HL-60 (cell line): ENCODE data around the gene CDHR4.

Experiments used
- DNase-seq, 2 experiments: peaks; one replicate each; pipeline ENCODE4 v3.0.0-alpha.2; 2010 to 2020; ENCODE audit warnings: low read depth in 1 of 2, low spot score in 1 of 2
- H3K27ac ChIP-seq: fragments of 250-450 bp; sonication (Bioruptor Pico); replicated peaks from 2 replicates; pipeline ENCODE4 v1.5.1; 2020; ENCODE audit warnings: mild to moderate bottlenecking, moderate library complexity
- H3K27me3 ChIP-seq: fragments of 250-450 bp; sonication (Bioruptor Pico); 2 replicates; pipeline ENCODE4 v1.5.1; 2021; ENCODE audit warnings: mild to moderate bottlenecking, moderate library complexity; ENCODE audit not compliant: insufficient read depth, poor library complexity, severe bottlenecking
- H3K4me3 ChIP-seq: replicated peaks from 2 replicates; pipeline ENCODE4 v1.5.1; 2011; ENCODE audit warnings: mild to moderate bottlenecking, control low read depth, low read length; ENCODE audit not compliant: insufficient read depth
- GABPA ChIP-seq: IDR thresholded peaks from 2 replicates; pipeline ENCODE4 v1.6.1; 2012; ENCODE audit warnings: low read depth
- POLR2AphosphoS5 ChIP-seq: IDR thresholded peaks from 2 replicates; pipeline ENCODE4 v1.6.1; 2012; ENCODE audit warnings: low read depth
- SPI1 ChIP-seq: IDR thresholded peaks from 2 replicates; pipeline ENCODE4 v1.6.1; 2012; ENCODE audit warnings: low read depth, mild to moderate bottlenecking, borderline replicate concordance
- TF ChIP-seq, protein P1 (sequence below): IDR thresholded peaks from 2 replicates; pipeline ENCODE4 v1.6.1; 2012; ENCODE audit warnings: low read depth; ENCODE audit not compliant: insufficient replicate concordance
- TF ChIP-seq, protein P2 (sequence below): IDR thresholded peaks from one replicate; pipeline ENCODE4 v1.5.1; 2011; ENCODE audit warnings: low read length, control low read depth, inconsistent platforms; ENCODE audit not compliant: insufficient read depth

The CDHR4 gene

DNA sequence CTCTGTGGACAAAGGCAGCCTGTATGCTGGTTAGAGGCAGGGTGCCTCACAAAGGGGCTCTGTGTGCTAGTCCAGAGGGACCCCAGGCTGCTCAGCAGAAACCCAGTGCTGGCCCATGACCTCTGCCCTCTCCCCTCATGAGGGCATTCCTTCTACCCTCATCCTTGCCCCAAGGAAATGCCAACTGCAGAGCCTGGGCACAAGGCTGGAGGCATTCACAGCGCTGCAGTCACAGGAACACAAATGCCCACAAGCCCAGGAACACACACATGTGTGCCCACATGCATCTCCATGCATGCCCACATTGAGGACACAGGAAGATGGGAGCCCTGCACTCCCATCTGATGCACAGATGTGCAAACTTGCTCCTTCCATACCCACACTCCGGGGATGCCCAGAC lies 7.2 kb upstream of the CDHR4 start:
- TF ChIP-seq SPI1 (no peak), GABPA (no peak), POLR2AphosphoS5 (no peak)
- TF ChIP-seq, protein P1, sequence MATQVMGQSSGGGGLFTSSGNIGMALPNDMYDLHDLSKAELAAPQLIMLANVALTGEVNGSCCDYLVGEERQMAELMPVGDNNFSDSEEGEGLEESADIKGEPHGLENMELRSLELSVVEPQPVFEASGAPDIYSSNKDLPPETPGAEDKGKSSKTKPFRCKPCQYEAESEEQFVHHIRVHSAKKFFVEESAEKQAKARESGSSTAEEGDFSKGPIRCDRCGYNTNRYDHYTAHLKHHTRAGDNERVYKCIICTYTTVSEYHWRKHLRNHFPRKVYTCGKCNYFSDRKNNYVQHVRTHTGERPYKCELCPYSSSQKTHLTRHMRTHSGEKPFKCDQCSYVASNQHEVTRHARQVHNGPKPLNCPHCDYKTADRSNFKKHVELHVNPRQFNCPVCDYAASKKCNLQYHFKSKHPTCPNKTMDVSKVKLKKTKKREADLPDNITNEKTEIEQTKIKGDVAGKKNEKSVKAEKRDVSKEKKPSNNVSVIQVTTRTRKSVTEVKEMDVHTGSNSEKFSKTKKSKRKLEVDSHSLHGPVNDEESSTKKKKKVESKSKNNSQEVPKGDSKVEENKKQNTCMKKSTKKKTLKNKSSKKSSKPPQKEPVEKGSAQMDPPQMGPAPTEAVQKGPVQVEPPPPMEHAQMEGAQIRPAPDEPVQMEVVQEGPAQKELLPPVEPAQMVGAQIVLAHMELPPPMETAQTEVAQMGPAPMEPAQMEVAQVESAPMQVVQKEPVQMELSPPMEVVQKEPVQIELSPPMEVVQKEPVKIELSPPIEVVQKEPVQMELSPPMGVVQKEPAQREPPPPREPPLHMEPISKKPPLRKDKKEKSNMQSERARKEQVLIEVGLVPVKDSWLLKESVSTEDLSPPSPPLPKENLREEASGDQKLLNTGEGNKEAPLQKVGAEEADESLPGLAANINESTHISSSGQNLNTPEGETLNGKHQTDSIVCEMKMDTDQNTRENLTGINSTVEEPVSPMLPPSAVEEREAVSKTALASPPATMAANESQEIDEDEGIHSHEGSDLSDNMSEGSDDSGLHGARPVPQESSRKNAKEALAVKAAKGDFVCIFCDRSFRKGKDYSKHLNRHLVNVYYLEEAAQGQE: no peak
- TF ChIP-seq, protein P2, sequence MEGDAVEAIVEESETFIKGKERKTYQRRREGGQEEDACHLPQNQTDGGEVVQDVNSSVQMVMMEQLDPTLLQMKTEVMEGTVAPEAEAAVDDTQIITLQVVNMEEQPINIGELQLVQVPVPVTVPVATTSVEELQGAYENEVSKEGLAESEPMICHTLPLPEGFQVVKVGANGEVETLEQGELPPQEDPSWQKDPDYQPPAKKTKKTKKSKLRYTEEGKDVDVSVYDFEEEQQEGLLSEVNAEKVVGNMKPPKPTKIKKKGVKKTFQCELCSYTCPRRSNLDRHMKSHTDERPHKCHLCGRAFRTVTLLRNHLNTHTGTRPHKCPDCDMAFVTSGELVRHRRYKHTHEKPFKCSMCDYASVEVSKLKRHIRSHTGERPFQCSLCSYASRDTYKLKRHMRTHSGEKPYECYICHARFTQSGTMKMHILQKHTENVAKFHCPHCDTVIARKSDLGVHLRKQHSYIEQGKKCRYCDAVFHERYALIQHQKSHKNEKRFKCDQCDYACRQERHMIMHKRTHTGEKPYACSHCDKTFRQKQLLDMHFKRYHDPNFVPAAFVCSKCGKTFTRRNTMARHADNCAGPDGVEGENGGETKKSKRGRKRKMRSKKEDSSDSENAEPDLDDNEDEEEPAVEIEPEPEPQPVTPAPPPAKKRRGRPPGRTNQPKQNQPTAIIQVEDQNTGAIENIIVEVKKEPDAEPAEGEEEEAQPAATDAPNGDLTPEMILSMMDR: no peak
- Histone ChIP-seq H3K4me3 (no peak overlapping the region), H3K27ac (peak overlapping the region; percentile 89), H3K27me3 (no peaks in the 10 kb centered on the region)
- no peak for DNase-seq

DNA sequence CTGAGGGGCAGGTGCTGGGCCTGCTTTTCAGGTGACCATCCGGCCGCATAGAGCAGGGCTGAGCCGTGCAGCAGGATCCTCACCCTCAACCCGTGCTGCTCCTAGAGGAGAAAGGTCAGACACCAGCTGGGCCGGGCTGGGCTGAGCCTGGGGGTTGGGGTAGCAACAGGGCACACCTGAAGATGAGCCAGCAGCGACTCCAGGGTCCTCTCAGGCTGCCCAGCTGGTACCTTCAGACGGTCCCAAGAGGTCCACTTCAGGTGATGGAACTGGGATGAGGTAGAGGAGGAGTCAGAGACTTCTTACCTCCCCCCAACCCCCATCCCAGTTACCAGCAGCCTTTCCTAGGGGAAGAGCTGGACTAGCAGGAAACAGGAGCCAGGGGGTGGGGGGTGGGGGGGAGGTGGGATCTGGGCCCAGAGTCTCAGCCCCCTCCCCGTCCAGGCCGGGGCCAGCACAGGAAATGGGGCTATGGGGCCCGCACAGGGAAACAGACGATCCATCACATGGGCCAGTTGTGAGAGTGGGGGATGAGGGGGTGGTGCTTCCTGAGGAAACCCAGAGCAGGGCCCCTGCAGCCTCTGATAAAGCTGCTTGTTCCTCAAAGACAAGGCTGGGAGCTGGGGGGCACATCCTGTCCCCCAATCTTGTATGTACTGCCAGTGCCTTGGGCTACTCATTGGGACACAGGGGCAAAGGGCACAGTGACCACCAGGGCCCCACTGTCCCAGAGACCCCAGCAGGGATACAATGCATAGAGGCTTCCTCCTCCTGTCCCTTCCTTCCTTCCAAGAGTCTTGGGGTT lies 6.4 kb upstream of the CDHR4 start:
- peak; percentile 56 to 90 for DNase-seq
- TF ChIP-seq GABPA (no peak), SPI1 (peak; percentile 45; the same call in 1 of the 2 replicates), POLR2AphosphoS5 (peak; percentile 74)
- peak overlapping the region; percentile 30 for H3K4me3 ChIP-seq

DNA sequence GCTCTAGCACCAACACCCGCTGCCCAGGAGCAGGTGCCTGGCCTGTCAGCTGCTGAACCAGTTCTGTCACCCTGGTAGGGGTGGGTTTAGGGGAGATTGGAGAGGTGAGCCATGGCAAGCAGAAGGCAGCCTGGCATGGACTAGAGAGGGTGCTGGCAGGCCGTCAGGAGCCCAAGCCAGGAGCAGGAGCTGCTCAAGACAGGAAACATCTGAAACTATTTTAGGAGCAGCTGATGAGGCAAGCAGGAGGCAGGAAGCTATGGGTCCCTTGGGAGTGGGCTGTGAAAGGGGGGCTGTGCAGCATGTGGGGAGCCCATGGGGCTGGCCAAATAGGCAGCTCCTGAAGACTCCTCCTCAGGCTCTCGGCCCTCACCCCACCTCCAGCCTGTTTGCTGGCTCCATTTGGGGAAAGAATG lies 5.7 kb upstream of the CDHR4 start:
- no peaks in the 10 kb centered on the region for H3K27me3 ChIP-seq
- peak; percentile 74 to 88 for DNase-seq
- H3K27ac ChIP-seq: peak overlapping the region; percentile 89
- TF ChIP-seq GABPA: 0 out of 2 replicates have a peak, but pooled peaks have one; percentile 18
- peak; percentile 93 for TF ChIP-seq POLR2AphosphoS5
- TF ChIP-seq, protein P2: no peak
- no peak for TF ChIP-seq SPI1
- TF ChIP-seq, protein P1: peak; percentile 43
- peak overlapping the region; percentile 30 for H3K4me3 ChIP-seq

More for the DNA sequence above, 6.4 kb upstream of the CDHR4 start:
- H3K27me3 ChIP-seq: no peaks in the 10 kb centered on the region
- H3K27ac ChIP-seq: peak overlapping the region; percentile 89

DNA sequence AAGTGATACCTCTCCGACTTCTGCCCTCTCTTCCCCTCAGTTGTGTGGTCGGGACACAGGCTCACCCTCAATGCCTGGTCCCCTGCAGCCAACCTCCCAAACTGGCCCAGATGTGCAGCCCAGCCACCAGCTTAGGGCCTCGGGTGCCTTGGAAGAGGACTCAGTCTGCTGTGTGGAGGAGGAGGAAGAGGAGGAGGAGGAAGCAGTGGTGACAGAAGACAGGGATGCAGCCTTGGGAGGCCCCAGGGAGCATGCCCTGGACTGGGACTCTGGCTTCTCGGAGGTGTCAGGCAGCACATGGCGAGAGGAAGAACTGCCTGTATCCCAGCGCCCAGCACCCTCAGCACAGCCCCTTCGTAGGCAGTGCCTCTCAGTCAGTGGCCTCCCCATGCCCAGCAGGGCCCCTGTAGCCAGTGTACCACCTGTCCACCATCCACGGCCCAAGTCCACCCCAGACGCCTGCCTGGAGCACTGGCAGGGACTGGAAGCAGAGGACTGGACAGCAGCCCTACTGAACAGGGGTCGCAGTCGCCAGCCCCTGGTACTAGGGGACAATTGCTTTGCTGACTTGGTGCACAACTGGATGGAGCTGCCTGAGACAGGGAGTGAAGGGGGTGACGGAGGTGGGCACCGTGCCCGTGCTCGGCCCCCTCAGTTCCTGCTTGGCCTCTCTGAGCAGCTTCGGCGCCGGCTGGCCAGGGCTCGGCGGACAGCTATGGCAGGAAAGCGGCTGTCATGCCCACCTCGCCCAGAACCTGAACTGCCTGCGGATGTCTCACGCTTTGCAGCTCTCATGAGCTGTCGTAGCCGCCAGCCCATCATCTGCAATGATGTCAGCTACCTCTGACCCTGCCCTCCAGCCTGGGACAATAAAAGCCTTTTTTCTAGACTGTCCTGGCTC lies 4.7 kb upstream of the CDHR4 start:
- TF ChIP-seq SPI1: no peak
- TF ChIP-seq, protein P1: no peak
- no peak for TF ChIP-seq POLR2AphosphoS5
- no peak for TF ChIP-seq GABPA
- TF ChIP-seq, protein P2: no peak
- peak in 1 of 2 experiments; percentile 33 for DNase-seq
- H3K27me3 ChIP-seq: no peaks in the 10 kb centered on the region
- H3K4me3 ChIP-seq: peak overlapping the region; percentile 94
- H3K27ac ChIP-seq: peak overlapping the region; percentile 89
